HG02884 (cell line): ENCODE measurements around the gene STXBP1.

ENCODE experiments used
- ATAC-seq: cut with Tn5 transposase; IDR thresholded peaks from one replicate; pipeline ENCODE4 v1.9.1; 2021; ENCODE audit warnings: mild to moderate bottlenecking, moderate library complexity; ENCODE audit not compliant: unreplicated experiment

Gene STXBP1

DNA sequence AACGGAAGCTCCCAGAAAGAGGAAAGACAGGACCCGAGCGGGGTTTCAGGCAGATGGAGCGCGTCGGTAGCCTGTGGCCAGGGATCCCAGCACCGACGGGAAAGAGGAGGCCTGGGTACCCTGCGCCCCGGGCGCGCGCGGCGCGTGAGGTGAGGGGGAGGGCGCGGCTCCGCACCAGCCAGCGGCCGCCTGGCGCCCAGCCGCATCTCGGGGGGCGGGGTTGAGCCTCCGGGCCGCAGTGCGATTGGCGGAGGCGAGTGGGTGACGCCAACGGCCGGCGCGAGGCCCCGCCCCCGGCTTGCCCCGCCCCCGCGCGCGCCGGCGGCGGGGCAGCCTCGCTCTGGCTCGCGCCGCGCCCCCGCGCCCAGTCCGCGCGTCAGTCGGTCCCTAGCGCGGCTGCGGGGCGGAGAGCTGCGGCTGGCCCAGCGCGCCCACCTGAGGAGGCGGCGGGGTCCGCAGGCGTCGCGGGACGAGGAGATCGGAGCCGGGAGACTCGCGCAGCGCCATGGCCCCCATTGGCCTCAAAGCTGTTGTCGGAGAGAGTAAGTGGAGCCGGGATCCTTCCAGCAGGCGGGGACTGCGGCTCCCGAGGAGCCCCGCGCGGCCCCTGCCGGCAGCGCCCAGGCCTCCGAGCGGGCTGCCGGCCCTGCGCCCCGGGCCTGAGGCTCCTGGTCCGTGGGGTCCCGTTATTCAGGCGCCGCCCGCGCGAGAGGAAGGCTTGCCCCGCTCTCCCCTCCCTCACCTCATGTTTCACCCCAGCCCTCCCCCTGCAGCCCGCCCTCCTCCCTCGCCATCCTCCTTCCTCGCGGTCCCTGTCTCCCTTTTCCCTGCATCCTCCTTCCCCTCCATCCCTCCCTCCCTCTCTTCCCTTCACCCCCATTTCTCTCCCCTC lies at the start of gene STXBP1:
Gene STXBP1 (plus strand): TSS at position 379 of the 892 bp plus-strand sequence. CDS start 127 bp downstream, at position 506.
- ATAC-seq, result peak; percentile 83

- no peak for ATAC-seq
Observed at GRCh38 chr9:127562279-127562796, 49.7 kb upstream of the STXBP1 start.

GRCh38 chr9:127562841-127563401 lies 49.2 kb upstream of the STXBP1 start:
- ATAC-seq, result no peak

DNA sequence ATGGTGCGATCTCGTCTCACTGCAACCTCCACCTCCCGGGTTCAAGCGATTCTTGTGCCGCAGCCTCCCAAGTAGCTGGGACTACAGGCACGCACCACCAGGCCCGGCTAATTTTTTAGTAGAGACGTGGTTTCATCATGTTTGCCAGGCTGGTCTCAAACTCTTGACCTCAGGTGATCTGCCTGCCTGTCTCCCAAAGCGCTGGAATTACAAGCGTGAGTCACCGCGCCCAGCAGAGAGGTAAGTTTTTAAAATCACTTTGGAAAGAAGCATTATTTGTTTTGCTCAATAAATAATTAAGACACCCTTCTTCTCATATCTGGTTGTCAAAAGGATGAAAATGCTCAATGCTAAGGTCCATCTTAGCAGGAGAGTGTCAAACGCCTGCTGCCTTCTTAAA lies 48.5 kb upstream of the STXBP1 start:
- no peak for ATAC-seq

DNA sequence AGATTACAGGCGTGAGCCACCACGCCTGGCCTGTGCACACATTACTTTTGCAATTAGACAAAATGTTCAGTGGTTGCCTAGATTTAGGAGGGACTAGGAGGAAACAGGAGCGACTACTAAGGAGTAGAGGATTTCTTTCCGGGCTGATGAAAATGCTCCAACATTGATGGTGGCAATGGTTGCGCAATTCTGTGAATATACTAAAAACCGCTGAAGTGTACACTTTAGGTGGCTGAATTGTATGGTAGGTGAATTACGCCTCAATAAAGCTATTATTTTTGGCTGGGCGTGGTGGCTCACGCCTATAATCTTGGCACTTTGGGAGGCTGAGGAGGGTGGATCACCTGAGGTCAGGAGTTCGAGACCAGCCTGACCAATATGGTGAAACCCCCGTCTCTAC lies 46.8 kb upstream of the STXBP1 start:
- no peak for ATAC-seq

GRCh38 chr9:127566351-127567001 lies 45.6 kb upstream of the STXBP1 start:
- ATAC-seq, result no peak

GRCh38 chr9:127567035-127567729 lies 44.9 kb upstream of the STXBP1 start:
- no peak for ATAC-seq

GRCh38 chr9:127567730-127568617 lies 44.1 kb upstream of the STXBP1 start:
- ATAC-seq, result no peak

DNA sequence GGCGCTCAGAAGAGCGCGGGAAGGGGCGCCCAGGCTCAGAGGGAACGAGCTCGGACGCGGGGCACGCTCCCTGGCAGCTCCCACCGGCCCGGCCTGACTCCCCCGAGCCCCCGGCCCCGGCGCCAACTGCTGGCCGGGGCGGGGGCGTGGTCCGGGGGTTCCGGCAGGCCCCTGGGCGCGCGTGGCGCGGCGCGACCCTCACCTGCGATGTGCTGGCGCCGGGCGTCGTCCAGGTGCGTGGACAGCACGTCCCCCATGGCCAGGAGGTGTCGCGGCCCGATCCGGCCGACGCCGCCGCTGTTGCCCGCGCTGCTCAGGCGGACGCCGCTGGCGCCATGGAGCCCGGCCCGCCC lies 43.5 kb upstream of the STXBP1 start:
- ATAC-seq, result no peak

- no peak for ATAC-seq
Observed at GRCh38 chr9:127568971-127569885, 42.8 kb upstream of the STXBP1 start.

DNA sequence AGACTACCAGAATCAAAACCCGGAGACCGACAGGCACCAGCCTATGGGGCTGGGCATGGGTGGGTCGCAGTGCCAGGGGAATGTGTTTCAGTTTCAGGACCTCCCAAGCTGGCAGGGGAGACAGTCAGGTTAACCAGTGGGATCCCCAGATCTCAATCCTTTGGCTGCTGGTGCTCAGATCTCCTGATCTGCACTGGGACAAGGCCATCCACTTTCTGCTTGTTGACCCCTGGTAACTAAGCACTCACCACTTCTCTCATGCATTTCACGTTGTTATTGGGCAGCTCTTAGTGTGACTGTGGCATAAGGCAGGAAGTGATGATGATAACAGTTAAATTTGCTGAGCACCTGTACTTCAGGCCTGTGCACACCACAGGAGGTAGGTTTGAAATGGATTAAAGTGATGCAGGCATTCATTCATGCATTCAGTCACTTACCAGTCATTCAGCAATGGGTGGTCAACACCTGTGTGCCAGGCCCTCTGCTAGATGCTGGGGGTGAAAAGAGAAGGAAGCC lies 42.1 kb upstream of the STXBP1 start:
- no peak for ATAC-seq

DNA sequence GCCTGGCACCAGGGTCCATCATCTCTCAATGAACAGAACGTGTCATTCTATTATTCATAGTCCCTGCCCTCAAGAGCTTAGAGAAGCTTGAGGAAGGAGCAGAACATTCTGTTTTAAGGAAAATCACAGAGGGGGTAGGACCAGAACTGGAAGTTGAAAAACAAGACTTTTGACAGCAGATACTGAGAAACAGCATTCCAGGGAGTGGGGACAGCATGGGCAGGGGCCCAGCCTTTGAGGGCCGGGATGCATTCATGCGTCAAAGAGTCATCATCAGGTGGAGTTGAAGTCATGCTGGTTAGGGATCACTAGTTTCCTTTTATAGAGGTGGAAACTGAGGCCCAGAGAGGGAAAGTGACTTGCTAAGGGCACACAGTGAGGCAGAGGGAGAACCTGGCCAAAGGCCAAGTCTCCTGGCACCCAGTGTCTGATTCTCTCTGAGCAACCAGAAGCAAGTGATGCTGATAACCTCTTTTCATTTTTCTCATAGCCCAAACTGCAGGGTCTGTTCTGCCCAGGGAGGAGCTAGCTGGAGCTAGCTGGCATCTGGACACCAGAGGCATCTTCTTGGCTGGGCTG lies 41.5 kb upstream of the STXBP1 start:
- ATAC-seq, result no peak

DNA sequence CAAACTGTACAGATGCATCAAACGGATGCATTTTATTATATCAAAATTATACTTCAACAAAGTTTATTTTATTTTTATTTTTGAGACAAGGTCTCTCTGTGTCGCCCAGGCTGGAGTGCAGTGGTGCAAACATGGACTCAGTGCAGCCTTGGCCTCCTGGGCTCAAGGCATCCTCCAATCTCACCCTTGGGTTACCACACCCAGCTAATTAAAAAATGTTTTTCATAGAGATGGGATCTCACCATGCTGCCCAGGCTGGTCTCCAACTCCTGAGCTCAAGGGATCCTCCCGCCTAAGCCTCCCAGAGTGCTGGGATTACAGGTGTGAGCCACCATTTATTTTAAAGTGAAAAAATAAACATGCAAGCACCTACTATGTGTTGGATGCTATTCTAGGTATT lies 40.1 kb upstream of the STXBP1 start:
- no peak for ATAC-seq

DNA sequence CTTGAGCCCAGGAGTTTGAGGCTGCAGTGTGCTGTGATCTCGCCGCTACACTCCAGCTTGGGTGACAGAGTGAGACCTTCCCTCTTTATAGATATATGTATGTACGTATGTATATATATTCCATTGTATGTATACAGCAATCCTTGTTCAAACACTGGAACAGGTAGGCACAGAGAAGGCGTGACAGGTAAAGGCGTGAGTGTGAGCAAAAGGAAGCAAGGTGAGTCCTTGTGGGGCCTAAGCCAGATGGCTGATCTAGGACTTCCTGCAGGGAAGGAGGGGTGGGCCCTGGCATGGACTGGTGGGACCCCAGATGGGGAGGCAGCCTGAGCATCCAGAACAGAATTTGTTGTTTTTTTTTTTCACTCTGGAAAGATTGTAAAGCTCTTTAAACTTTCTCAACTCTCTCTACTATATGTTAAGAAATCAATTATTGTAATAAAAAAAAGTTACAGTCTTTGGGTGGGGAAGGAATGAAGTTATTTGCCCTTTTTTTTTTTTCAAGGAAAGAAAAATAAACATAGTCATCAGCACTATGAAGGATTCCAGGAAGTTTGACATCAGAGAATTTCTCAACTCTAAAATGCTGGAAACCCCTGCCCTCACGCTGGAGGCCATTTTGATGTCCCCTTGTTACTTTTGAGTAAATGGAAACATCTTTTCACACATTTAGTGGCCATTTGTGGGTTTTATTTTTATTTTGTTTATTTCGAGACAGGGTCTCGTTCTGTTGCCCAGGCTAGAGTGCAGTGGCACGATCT lies 38.9 kb upstream of the STXBP1 start:
- no peak for ATAC-seq

DNA sequence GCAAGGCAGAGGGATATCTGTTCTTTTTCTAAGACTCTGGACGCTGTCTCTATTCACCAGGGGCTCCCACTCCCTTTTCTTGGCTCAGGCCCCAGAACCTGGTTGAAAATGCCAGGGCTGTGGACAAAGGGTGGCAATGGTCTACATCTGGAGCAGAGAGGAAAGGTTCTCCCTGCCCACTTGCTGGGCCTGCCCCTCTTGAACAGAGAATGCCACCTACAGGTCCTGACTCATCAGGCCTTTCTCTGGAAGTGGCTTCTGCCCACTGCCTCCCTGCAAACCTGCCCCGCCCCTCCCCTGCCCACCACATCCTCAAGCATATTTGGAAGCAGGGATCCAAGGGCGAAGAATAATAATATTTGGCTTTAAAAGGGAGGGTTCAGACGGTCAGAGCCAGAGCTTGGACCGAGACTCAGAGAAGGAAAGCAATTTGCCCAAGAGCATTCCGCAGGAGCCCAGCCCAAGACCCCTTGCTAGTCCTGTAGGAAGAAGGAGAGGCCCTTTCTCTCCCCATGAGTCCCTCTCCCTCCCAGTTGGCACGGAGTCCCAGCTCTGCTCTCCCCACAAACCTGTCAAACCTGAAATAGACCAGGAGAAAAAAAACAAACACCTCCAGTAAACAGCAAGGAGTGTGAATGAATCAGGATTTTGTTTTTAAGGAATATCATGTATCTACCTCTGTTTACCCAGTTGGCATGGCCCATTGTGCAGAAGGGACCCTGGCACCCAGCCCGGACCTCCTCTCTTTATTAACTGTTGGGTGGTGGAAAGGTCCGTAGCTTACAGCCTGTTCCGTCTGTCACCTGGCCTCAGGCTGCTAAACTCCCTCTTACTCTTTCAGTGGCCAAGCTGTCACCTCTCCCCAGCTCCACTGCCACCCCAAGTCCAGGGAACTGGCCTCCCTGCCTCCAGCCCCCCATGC lies 37.7 kb upstream of the STXBP1 start:
- no peak for ATAC-seq

GRCh38 chr9:127575875-127576778 lies 36.0 kb upstream of the STXBP1 start:
- ATAC-seq, result no peak
